Astrocyte of the spinal cord (primary cell): Measurements from ENCODE around the gene SHROOM3.

Experiments
- DNase-seq: peaks from one replicate; pipeline ENCODE4 v3.0.0; 2011; ENCODE audit warnings: low read depth, low spot score
- H3K4me3 ChIP-seq: 2 replicates; pipeline ENCODE4 v1.5.1; 2011; ENCODE audit warnings: low read depth, mild to moderate bottlenecking, low read length, moderate library complexity
- CTCF ChIP-seq: IDR thresholded peaks from 2 replicates; pipeline ENCODE4 v1.5.1; 2012; ENCODE audit warnings: low read depth, mild to moderate bottlenecking, low read length, inconsistent platforms
- in situ Hi-C: cut with HindIII; loops from 2 replicates; pipeline ENCODE4 v1.10.0; 2017; ENCODE audit warnings: low sequenced_read_pairs

Gene SHROOM3

GRCh38 chr4:76658231-76659102 is 223.4 kb downstream of the SHROOM3 start:
- in situ Hi-C loops, result no loop called here
- peak; percentile 88 for DNase-seq
- no peak overlapping the region for H3K4me3 ChIP-seq
- TF ChIP-seq CTCF, result no peak

- no peak overlapping the region for H3K4me3 ChIP-seq
- peak; percentile 73 for DNase-seq
- no peak for TF ChIP-seq CTCF
- in situ Hi-C loops, result no loop called here
Observed at GRCh38 chr4:76659103-76659490, 224.1 kb downstream of the SHROOM3 start.

GRCh38 chr4:76663824-76664223 is 228.8 kb downstream of the SHROOM3 start:
- in situ Hi-C loops, result no loop called here
- no peak for TF ChIP-seq CTCF
- DNase-seq, result no peak
- no peak overlapping the region for H3K4me3 ChIP-seq

- in situ Hi-C loops, result no loop called here
- peak; percentile 27 for DNase-seq
- H3K4me3 ChIP-seq, result no peak overlapping the region
- TF ChIP-seq CTCF, result no peak
Observed at GRCh38 chr4:76665153-76665552, 230.1 kb downstream of the SHROOM3 start.

GRCh38 chr4:76665721-76666120 is 230.7 kb downstream of the SHROOM3 start:
- no peak for DNase-seq
- in situ Hi-C loops, result no loop called here
- no peak overlapping the region for H3K4me3 ChIP-seq
- no peak for TF ChIP-seq CTCF

GRCh38 chr4:76666944-76667532 is 232.0 kb downstream of the SHROOM3 start:
- H3K4me3 ChIP-seq, result no peak overlapping the region
- no peak for TF ChIP-seq CTCF
- in situ Hi-C loops, result no loop called here
- DNase-seq, result no peak
